Measurements from ENCODE around the gene KRT33B. TPM values are rescaled to one million over a fixed set of nuclear protein-coding genes. Genes with fewer than 3 reads are reported as not detected.

KRT33B gene
- total RNA-seq, 2 experiments from 2014 or later = not detected

DNA sequence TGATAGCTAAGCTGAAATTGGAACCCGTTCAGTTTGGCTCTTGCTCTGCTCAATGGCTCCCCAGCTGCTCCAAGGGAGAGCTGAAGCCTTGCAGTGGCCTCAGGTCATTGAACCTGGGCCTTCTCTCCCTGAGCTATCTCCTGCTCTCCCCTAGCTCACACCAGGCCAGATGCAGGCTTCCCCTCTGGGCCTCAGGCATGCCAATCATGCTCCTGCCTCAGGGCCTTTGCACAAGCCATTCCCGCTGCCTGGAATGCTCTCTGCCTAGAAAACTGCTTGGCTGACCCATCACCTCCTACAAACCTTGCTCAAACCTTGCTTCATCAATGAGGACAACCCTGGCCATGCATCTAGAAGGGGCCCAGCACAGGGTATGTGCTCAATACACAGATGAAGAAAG, 37.4 kb downstream of the KRT33B start:
- Histone ChIP-seq H3K4me3 (ENCODE audit: low read depth, low read length, poor library complexity, severe bottlenecking) (no peak overlapping the region), H3K9me3 (ENCODE audit: low read length) (no peaks in the 10 kb centered on the region), H2AFZ (ENCODE audit: low read length) (no peak overlapping the region), H3K9me2 (ENCODE audit: insufficient read depth, low read length) (no peaks in the 10 kb centered on the region), H3K27ac (ENCODE audit: low read depth, low read length, poor library complexity, severe bottlenecking) (no peak overlapping the region), H3K79me2 (ENCODE audit: insufficient read depth, low read depth, low read length) (no peaks in the 10 kb centered on the region), H3K36me3 (ENCODE audit: insufficient read depth, low read length) (no peaks in the 10 kb centered on the region), H3K4me1 (ENCODE audit: insufficient read depth, low read length, poor library complexity, severe bottlenecking) (no peaks in the 10 kb centered on the region), H3K4me2 (ENCODE audit: low read length) (no peak overlapping the region), H4K20me1 (ENCODE audit: insufficient read depth, low read length) (no peaks in the 10 kb centered on the region)
- intact Hi-C loops (cut with micrococcal nuclease; ENCODE audit: unreplicated experiment) = no loop called here
- no TSS peak for BruUV-seq (replicated peaks)
- ChIA-PET CTCF (ENCODE audit: unreplicated experiment) (no interaction called here), POLR2A (no interaction called here)
- no peak for TF ChIP-seq EZH2phosphoT487 (IDR thresholded peaks at IDR 0.05; ENCODE audit: borderline replicate concordance, low read depth, low read length)
- TF ChIP-seq, protein P1, sequence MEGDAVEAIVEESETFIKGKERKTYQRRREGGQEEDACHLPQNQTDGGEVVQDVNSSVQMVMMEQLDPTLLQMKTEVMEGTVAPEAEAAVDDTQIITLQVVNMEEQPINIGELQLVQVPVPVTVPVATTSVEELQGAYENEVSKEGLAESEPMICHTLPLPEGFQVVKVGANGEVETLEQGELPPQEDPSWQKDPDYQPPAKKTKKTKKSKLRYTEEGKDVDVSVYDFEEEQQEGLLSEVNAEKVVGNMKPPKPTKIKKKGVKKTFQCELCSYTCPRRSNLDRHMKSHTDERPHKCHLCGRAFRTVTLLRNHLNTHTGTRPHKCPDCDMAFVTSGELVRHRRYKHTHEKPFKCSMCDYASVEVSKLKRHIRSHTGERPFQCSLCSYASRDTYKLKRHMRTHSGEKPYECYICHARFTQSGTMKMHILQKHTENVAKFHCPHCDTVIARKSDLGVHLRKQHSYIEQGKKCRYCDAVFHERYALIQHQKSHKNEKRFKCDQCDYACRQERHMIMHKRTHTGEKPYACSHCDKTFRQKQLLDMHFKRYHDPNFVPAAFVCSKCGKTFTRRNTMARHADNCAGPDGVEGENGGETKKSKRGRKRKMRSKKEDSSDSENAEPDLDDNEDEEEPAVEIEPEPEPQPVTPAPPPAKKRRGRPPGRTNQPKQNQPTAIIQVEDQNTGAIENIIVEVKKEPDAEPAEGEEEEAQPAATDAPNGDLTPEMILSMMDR (conservative IDR thresholded peaks at IDR 0.05; ENCODE audit: low read length) = no peak
- no peak for DNase-seq (ENCODE audit: low spot score)

DNA sequence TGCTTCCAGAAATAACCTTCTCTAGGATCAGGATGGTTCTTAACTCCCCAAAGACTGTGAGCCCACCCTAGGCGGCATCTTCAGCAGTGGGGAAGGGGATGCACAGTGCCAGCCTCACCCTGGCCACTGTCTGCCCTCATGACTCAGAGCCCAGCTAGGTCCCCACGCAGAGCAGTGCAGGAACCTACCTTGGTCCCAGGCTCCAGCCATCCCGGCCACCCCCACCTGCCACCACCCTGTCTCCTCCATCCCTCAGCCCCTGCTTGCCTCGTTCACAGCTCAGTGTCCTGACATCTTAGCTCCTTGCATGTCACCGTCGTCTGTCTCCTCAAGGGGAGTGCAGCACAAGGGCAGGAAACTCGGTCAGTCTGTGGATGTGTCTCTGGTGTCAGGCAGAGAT, 38.0 kb downstream of the KRT33B start:
- H3K27ac ChIP-seq (ENCODE audit: low read depth, low read length, poor library complexity, severe bottlenecking) = no peak overlapping the region
- H3K4me1 ChIP-seq (ENCODE audit: insufficient read depth, low read length, poor library complexity, severe bottlenecking) = no peaks in the 10 kb centered on the region
- POLR2A ChIA-PET = no interaction called here
- CTCF ChIA-PET (ENCODE audit: unreplicated experiment) = no interaction called here
- no peaks in the 10 kb centered on the region for H3K9me3 ChIP-seq (ENCODE audit: low read length)
- no peaks in the 10 kb centered on the region for H4K20me1 ChIP-seq (ENCODE audit: insufficient read depth, low read length)
- H3K9me2 ChIP-seq (ENCODE audit: insufficient read depth, low read length) = no peaks in the 10 kb centered on the region
- intact Hi-C loops (cut with micrococcal nuclease; ENCODE audit: unreplicated experiment) = no loop called here
- DNase-seq (ENCODE audit: low spot score) = no peak
- no peaks in the 10 kb centered on the region for H3K36me3 ChIP-seq (ENCODE audit: insufficient read depth, low read length)
- TF ChIP-seq EZH2phosphoT487 (IDR thresholded peaks at IDR 0.05; ENCODE audit: borderline replicate concordance, low read depth, low read length) = no peak
- TF ChIP-seq, protein P1 (conservative IDR thresholded peaks at IDR 0.05; ENCODE audit: low read length) = no peak
- H3K4me3 ChIP-seq (ENCODE audit: low read depth, low read length, poor library complexity, severe bottlenecking) = no peak overlapping the region
- no peak overlapping the region for H2AFZ ChIP-seq (ENCODE audit: low read length)
- no peak overlapping the region for H3K4me2 ChIP-seq (ENCODE audit: low read length)
- H3K79me2 ChIP-seq (ENCODE audit: insufficient read depth, low read depth, low read length) = no peaks in the 10 kb centered on the region
- BruUV-seq (replicated peaks) = no TSS peak

GRCh38 chr17:41329279-41329948, 40.2 kb downstream of the KRT33B start:
- peak; percentile 18 for DNase-seq (ENCODE audit: low spot score)
- H3K9me3 ChIP-seq (ENCODE audit: low read length) = no peaks in the 10 kb centered on the region
- TF ChIP-seq, protein P1 (conservative IDR thresholded peaks at IDR 0.05; ENCODE audit: low read length) = peak; percentile 67
- TF ChIP-seq EZH2phosphoT487 (IDR thresholded peaks at IDR 0.05; ENCODE audit: borderline replicate concordance, low read depth, low read length) = no peak
- no peak overlapping the region for H3K4me2 ChIP-seq (ENCODE audit: low read length)
- H4K20me1 ChIP-seq (ENCODE audit: insufficient read depth, low read length) = no peaks in the 10 kb centered on the region
- H3K36me3 ChIP-seq (ENCODE audit: insufficient read depth, low read length) = no peaks in the 10 kb centered on the region
- H3K4me3 ChIP-seq (ENCODE audit: low read depth, low read length, poor library complexity, severe bottlenecking) = no peak overlapping the region
- no peaks in the 10 kb centered on the region for H3K9me2 ChIP-seq (ENCODE audit: insufficient read depth, low read length)
- no peaks in the 10 kb centered on the region for H3K79me2 ChIP-seq (ENCODE audit: insufficient read depth, low read depth, low read length)
- POLR2A ChIA-PET = no interaction called here
- no peaks in the 10 kb centered on the region for H3K4me1 ChIP-seq (ENCODE audit: insufficient read depth, low read length, poor library complexity, severe bottlenecking)
- BruUV-seq (replicated peaks) = no TSS peak
- H3K27ac ChIP-seq (ENCODE audit: low read depth, low read length, poor library complexity, severe bottlenecking) = no peak overlapping the region
- no peak overlapping the region for H2AFZ ChIP-seq (ENCODE audit: low read length)
- CTCF ChIA-PET (ENCODE audit: unreplicated experiment) = no interaction called here
- intact Hi-C loops (cut with micrococcal nuclease; ENCODE audit: unreplicated experiment) = loop anchor here (10.0 kb wide), 2 partner anchors 335 to 525 kb away; no protein-coding TSS in a partner anchor

Data from OCI-LY7 (cell line).